Bronchial smooth muscle cell (primary cell): ENCODE data around the gene ZCWPW2. TPM values are rescaled to one million over a fixed set of nuclear protein-coding genes. Genes with fewer than 3 reads are reported as not detected.

Experiments
- total RNA-seq: library from RNA; depleted of rRNA; stranded (reverse); fragments of >200 nt; gene quantifications from 2 replicates; pipeline ENCODE4 v1.2.1, GENCODE V29; 2014

Gene ZCWPW2
- 0.69 and 1.1 TPM in 2 replicates for total RNA-seq

GRCh38 chr3:28348629-28349468 lies at the start of gene ZCWPW2, which contains the start of gene AZI2:
ZCWPW2 (plus strand) TSS chr3:28348721; CDS start chr3:28413069, 64,348 bp downstream.
AZI2 (minus strand) TSS chr3:28348824; CDS start chr3:28340617, 8,207 bp downstream.

Other genes starting within 250 kb of the ZCWPW2 start
- 1.8 and 3.2 TPM in 2 replicates for gene CMC1, start 107.1 kb upstream of the ZCWPW2 start, total RNA-seq
- gene AZI2, start 103 bp downstream of the ZCWPW2 start, total RNA-seq: 76.7 and 94.6 TPM in 2 replicates